HK-2 (cell line): Measurements from ENCODE around the gene MKI67.

Source experiments
- DNase-seq: peaks from one replicate; pipeline ENCODE4 v3.0.0-alpha.2; 2018; ENCODE audit not compliant: unreplicated experiment

Gene MKI67

GRCh38 chr10:128064108-128064969, 61.9 kb downstream of the MKI67 start:
- DNase-seq = peak; percentile 71

DNA sequence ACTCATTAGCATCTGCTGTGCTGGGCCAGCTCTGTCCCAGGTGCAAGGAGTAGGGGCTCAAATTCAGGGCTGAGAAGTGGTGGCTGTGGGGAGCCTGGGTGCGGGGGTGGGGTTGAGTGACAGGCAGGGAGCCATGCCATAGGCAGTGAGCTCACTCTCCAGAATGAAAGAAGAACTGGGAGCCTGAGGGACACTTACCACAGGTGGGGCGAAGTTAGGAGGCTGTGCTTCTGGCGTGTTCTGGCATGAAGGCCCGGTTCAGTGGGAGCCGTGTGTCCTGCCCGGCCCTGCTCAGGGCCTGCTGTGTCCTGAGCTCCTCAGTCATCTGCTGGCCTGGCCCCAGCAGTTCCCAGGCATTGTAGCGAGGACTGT, 62.5 kb downstream of the MKI67 start:
- no peak for DNase-seq

- no peak for DNase-seq
Measured at GRCh38 chr10:128062881-128063563, 63.2 kb downstream of the MKI67 start.

DNA sequence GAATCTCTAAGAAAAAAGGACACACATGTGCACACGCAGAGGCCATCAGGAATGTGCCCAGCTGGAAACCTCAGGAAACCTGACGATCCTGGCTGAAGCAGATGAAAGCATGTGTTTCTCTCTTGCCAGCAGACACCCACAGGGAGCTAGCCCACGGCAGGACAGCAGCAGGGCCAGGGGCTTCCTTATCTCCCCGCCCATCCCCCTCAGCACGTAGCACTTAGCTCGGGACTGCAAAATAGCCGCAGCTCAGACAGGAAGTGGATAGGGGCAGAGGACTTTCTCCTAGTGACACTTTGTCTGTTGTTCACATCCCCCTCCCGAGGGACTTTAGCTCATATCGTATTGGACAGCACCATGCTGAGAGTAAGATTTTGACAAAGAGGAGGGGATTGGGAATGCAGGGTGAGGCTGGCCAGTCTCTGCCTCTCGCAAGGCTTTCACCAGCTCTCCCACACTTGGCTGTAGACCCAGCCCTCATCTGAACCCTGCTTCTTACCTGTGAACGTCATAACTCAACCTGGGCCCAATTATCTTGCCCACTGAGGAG, 63.8 kb downstream of the MKI67 start:
- no peak for DNase-seq

DNA sequence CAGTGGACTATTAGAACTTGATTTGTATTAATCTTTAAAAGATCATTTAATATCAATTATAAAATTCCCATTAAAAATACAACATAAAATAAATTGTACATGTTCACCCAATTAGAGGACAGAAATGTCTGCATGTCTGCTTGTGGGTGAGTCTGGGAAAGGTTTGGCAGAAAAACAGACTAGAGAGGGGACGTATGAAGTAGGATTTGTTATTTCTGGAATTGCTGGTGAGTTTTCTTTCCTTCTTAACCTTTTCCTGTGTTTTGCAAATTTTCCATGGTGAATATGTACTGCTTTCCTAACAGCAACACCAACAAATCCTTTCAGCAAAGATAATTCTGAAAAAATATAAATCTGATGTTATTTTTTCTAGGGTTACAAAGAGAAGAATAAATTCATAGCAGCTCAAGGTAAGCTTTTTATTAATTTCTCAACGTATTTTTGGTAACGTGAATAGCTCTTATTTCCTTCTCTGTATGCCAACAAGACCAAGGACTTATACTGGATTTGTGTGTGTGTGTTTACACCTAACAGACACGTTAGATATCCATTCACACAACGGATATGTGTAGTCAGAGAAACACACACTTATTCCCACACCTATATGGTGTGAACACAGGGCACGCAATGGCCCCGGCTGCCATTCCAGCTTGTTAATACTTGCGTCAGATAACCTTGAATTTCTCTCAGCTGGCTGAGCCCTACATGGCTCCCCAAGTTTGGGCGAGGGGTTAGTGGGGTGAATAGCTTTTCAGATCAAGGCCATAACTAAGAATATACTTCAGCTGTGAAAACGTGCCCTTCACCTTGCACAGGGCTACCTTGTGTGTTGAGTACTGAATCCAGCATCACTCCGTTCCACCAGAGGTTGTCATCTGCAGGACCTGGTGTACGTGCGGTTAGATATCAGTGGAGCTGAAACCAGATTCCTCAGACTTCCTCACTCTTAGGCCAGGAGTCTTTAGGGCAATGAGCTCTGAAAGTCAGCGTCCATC, 64.6 kb downstream of the MKI67 start:
- no peak for DNase-seq

GRCh38 chr10:128060341-128061250, 65.6 kb downstream of the MKI67 start:
- DNase-seq = no peak

DNA sequence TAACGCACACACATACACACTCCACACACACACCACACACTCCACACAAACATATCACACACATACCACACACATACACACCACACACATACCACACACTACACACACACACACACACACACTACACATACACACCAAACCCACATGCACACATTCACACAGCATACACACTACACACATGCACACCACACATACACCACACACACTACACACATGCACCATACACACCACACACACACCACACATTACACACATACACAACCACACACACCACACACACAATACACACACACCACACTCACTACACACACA, 66.3 kb downstream of the MKI67 start:
- no peak for DNase-seq

- DNase-seq = no peak
Measured at GRCh38 chr10:128059266-128059981, 66.8 kb downstream of the MKI67 start.

GRCh38 chr10:128058750-128059134, 67.5 kb downstream of the MKI67 start:
- no peak for DNase-seq

DNA sequence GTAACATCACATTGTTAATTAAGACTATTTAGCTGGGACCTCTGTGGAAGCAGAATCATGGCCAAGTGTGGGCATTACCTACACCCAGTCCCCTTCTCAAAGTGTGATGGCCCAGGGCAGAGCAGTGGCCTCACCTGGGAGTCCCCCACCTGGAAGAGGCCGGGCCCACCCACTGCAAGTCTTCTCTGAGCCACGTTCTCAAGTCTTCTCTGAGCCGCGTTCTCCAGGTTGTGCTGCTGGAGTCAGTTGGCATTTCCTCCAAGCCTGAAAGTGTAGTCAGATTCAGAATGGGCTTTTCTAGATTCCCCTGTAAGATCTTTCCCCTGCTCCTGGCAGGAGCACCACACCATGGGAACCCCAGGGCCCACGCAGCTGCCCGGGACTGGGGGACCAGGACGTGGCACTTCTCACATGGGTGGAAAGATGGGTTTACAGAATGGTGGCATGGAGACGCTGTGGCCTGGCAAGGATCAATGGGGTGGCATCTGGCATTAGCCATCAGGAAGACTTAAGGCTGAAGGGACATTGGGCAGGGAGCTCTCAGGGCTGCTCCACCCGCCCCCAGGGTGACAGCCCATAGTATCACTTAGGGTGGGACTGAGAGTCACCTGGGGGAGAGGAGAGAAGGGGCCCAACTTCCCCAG, 68.0 kb downstream of the MKI67 start:
- no peak for DNase-seq

DNA sequence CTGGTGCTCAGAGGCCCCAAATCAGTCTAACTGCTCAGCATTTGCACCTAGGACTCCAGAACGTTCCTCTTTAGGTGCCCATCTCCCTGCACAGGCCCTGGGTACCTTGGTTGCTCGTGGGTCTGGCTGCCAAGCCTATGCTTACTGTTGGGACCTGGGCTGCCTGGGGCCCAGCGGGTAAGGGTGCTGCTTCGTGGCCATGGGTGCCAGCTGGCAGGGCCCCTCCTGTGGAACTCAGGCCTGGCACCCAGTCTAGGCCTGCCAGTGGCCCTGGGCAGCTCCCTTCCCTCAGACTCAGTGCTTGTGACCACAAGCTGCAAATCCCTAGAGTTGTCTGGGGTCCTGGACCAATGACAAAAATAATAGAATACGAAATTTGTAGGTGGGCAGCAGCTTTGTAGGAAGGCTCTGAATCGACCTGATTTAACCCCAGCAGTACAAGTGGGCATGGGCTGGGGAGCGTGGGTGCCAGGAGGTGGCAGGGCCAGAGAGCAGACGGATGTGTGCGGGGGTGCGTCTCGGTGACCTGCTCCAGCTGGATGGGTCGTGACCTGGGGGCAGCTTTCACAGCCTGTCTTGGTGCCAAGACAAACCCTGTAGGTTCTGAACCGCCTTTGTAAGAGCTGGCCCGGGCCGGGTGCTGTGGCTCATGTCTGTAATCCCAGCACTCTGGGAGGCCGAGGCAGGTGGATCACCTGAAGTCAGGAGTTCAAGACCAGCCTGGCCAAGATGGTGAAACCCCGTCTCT, 69.7 kb downstream of the MKI67 start:
- no peak for DNase-seq

DNA sequence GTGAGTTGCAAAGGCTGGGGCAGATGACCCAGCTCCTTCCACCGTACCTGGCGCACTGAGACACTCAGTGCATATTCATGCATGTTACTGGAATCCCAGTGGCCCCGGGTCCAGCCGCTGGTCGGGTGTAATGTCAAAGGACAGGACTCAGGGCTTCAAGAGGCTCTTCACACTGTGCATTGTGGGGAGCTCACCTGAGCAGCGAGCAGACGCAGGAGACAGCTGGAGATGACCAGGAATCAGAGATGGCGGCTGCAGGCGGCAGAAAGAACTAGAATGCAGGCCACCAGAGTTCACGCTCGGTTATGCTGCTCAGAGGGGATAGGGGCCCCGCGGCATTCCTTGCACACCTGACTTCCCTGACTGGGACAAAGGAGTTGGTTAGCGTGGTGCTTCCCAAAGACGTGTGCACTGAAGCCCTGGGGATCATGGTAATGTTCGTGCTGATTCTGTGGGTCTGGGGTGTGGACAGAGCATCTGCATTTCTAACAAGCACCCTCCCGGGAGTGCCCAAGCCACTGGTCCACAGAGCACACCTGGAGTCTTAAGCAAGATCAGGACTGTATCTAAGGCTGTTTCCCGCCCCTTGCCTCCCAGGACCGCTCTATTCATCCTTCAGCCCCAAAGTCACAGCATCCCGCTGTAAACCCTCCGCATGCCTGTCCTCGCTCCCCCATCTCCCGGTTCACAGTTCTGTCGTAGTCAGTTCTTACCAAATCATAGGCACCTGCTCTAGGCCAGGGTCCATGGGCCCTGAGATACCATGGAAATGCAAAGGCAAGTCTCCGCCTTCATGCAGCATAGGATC, 71.0 kb downstream of the MKI67 start:
- no peak for DNase-seq

GRCh38 chr10:128054163-128054970, 71.9 kb downstream of the MKI67 start:
- no peak for DNase-seq

- no peak for DNase-seq
Measured at GRCh38 chr10:128053356-128053755, 72.9 kb downstream of the MKI67 start.

DNA sequence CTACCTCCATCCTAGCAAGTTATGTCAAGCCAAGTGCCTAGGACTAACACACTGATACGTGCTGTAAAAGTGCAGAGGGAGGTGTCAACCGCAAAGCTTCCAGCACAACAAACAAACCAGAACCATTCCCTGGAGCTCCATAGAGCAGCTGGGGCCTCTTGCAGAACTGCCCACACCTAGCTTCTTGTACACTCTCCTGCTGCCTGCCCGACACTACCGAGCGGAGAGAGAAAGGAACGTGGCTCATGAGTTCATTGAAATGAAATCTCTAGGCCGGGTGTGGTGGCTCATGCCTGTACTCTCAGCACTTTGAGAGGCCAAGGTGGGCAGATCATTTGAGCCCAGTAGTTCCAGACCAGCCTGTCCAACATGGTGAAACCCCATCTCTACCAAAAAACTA, 73.5 kb downstream of the MKI67 start:
- no peak for DNase-seq

GRCh38 chr10:128051548-128051947, 74.7 kb downstream of the MKI67 start:
- no peak for DNase-seq

- DNase-seq = no peak
Measured at GRCh38 chr10:128050936-128051335, 75.3 kb downstream of the MKI67 start.
